ENCODE measurements around the gene MYOM1.

- no peak for TF ChIP-seq YY1 (IDR thresholded peaks at IDR 0.05; ENCODE audit: insufficient read depth, insufficient read length)
- no peak for TF ChIP-seq SUZ12 (IDR thresholded peaks at IDR 0.05; ENCODE audit: extremely low read depth, insufficient read depth, insufficient read length)
These were observed 37.9 kb upstream of the MYOM1 start for GRCh38 chr18:3257627-3258120.
